ENCODE measurements around the gene AGAP1. TPM values are rescaled to one million over a fixed set of nuclear protein-coding genes. Genes with fewer than 3 reads are reported as not detected.

Gene AGAP1
- total RNA-seq, 1 donor from 2014 or later, result 54.7 TPM

GRCh38 chr2:235621736-235622135 lies 127.9 kb downstream of the AGAP1 start:
- H3K27ac Mint-ChIP-seq (ENCODE audit: unreplicated experiment), result no peak overlapping the region

DNA sequence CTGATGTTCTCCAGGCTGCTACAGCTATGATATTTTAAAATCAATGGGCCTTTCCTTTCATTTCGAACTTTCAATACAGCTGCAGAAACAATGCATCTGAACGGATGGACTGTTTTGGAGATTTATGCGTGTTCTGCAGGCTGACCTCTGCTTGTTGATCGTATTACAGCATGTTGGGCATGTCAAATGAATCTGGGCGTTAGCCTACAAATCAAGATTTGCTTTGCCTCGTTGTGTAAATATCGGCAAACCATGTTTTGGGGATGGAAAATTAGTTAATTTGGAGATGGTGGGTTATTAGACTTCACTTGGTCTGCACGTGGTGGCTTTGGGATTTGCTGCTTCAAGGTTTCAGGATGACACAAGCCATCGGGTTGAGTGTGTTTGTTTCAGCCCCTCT lies 129.3 kb downstream of the AGAP1 start:
- TF ChIP-seq CTCF (conservative IDR thresholded peaks at IDR 0.05), result no peak
- H3K36me3 Mint-ChIP-seq (ENCODE audit: low read depth), result no peaks in the 10 kb centered on the region
- no peaks in the 10 kb centered on the region for H3K27me3 Mint-ChIP-seq (ENCODE audit: low read depth)
- H3K9me3 Mint-ChIP-seq, result peaks cover 6% of the 10 kb centered on the region
- H3K27ac Mint-ChIP-seq (ENCODE audit: unreplicated experiment), result no peak overlapping the region
- H3K4me1 Mint-ChIP-seq, result peaks cover 30% of the 10 kb centered on the region
- no peak overlapping the region for H3K4me3 Mint-ChIP-seq
- no peak for DNase-seq (ENCODE audit: low read depth, low spot score)

More at GRCh38 chr2:235621736-235622135, 127.9 kb downstream of the AGAP1 start:
- TF ChIP-seq CTCF (conservative IDR thresholded peaks at IDR 0.05), result no peak
- H3K9me3 Mint-ChIP-seq, result peaks cover 6% of the 10 kb centered on the region
- H3K4me1 Mint-ChIP-seq, result peaks cover 32% of the 10 kb centered on the region
- H3K36me3 Mint-ChIP-seq (ENCODE audit: low read depth), result no peaks in the 10 kb centered on the region
- no peaks in the 10 kb centered on the region for H3K27me3 Mint-ChIP-seq (ENCODE audit: low read depth)
- no peak for DNase-seq (ENCODE audit: low read depth, low spot score)
- no peak overlapping the region for H3K4me3 Mint-ChIP-seq

GRCh38 chr2:235623752-235624151 lies 129.9 kb downstream of the AGAP1 start:
- TF ChIP-seq CTCF (conservative IDR thresholded peaks at IDR 0.05), result no peak
- Mint-ChIP-seq H3K4me3 (no peak overlapping the region), H3K4me1 (peaks cover 35% of the 10 kb centered on the region), H3K27ac (ENCODE audit: unreplicated experiment) (no peak overlapping the region), H3K36me3 (ENCODE audit: low read depth) (no peaks in the 10 kb centered on the region), H3K9me3 (peaks cover 6% of the 10 kb centered on the region), H3K27me3 (ENCODE audit: low read depth) (no peaks in the 10 kb centered on the region)
- no peak for DNase-seq (ENCODE audit: low read depth, low spot score)

DNA sequence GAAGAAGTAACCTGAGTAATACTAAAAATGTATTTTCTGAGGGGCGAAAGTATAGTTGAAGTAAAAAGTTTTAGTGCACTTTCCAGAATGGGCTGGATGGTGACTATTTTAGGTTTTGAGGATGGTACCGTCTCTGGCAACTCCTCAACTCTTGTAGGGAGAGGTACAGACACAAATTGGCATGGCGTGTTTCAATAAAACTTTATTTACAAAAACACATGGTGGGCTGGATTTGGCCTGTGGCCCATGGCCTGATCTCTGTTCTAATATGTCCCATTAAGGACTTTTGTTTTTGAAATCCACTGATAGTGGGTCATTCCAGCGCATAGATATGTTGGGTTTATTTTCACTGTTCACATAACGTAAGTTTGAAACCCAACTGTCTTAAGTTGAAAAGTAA lies 132.8 kb downstream of the AGAP1 start:
- Mint-ChIP-seq H3K4me3 (no peak overlapping the region), H3K4me1 (peaks cover 45% of the 10 kb centered on the region), H3K27ac (ENCODE audit: unreplicated experiment) (no peak overlapping the region), H3K36me3 (ENCODE audit: low read depth) (no peaks in the 10 kb centered on the region), H3K27me3 (ENCODE audit: low read depth) (no peaks in the 10 kb centered on the region), H3K9me3 (peaks cover 6% of the 10 kb centered on the region)
- no peak for TF ChIP-seq CTCF (conservative IDR thresholded peaks at IDR 0.05)
- DNase-seq (ENCODE audit: low read depth, low spot score), result no peak

DNA sequence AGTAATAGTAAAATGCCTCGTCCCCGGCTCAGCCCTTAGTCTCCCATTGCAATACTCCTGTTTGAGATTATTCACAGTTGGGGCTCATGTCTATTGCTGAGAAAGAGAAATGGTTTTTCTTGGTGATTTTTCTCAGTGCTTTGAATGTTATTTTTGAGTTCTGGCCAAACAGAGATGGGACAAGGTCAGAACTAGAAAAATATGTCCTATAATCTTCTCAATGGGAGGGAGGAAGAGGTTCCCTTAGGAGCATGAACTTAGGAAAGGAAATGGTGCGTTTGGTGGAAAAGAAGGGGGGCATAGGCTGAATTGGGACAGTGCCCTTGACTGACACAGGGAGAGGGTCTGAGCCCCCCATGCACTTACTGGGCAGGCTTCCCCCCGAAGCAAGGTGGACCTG lies 133.8 kb downstream of the AGAP1 start:
- H3K36me3 Mint-ChIP-seq (ENCODE audit: low read depth), result no peaks in the 10 kb centered on the region

More for the DNA sequence above, 133.8 kb downstream of the AGAP1 start:
- Mint-ChIP-seq H3K4me1 (peaks cover 38% of the 10 kb centered on the region), H3K9me3 (peaks cover 6% of the 10 kb centered on the region), H3K27me3 (ENCODE audit: low read depth) (no peaks in the 10 kb centered on the region), H3K4me3 (no peak overlapping the region), H3K27ac (ENCODE audit: unreplicated experiment) (no peak overlapping the region)
- no peak for DNase-seq (ENCODE audit: low read depth, low spot score)
- TF ChIP-seq CTCF (conservative IDR thresholded peaks at IDR 0.05), result no peak

Data from neural crest cell (in vitro differentiated cells).